ENCODE data around the gene CKS2.
"Not testable (repeated sequence)": the region's sequence is repeated elsewhere in the genome, so short reads cannot be mapped to it uniquely, and the experiment has no call there.

Gene CKS2

DNA sequence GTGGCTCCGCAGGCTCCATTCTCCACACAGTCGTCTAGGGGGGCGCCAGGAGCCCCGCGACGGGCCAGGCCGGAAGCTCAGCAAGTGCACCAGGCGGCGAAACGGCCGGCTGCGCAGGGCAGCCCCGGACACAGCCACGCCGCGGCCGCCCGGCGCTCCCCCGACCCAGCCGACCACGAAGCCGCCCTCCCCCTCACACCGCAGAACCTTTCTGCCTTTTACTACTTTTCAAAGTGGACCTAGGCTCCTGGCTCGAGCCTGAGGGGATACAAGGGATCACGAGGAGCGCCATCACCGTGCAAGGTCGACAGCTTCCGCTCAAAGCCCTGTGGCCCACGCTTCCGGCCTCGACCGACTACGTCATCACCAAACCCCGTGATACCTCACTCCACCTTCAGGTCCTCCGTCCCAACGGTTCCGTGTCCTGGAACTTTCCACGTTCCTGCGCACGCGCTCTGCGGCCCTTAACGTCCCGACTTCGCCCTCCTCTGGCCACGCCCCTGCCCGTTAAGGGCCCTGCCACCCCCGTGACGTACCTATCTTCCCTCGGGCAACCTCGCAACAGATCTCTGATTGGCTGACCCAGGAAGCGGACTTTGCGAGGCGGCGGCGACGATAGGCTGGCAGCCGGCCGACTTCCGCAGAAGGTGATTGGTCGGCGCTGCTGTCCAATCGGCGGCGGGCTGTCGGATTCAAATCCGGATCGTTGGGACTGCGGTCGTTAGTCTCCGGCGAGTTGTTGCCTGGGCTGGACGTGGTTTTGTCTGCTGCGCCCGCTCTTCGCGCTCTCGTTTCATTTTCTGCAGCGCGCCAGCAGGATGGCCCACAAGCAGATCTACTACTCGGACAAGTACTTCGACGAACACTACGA lies at the start of gene CKS2:
CKS2 (plus strand) TSS at position 721 of the 871 bp plus-strand sequence; CDS start at position 819, 98 bp downstream.
- TF ChIP-seq, protein P1, sequence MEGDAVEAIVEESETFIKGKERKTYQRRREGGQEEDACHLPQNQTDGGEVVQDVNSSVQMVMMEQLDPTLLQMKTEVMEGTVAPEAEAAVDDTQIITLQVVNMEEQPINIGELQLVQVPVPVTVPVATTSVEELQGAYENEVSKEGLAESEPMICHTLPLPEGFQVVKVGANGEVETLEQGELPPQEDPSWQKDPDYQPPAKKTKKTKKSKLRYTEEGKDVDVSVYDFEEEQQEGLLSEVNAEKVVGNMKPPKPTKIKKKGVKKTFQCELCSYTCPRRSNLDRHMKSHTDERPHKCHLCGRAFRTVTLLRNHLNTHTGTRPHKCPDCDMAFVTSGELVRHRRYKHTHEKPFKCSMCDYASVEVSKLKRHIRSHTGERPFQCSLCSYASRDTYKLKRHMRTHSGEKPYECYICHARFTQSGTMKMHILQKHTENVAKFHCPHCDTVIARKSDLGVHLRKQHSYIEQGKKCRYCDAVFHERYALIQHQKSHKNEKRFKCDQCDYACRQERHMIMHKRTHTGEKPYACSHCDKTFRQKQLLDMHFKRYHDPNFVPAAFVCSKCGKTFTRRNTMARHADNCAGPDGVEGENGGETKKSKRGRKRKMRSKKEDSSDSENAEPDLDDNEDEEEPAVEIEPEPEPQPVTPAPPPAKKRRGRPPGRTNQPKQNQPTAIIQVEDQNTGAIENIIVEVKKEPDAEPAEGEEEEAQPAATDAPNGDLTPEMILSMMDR (IDR thresholded peaks at IDR 0.05; ENCODE audit: borderline replicate concordance, control extremely low read depth, extremely low read depth, insufficient read depth, missing control alignments), result no peak
- DNase-seq (ENCODE audit: low spot score), result peak; percentile 98
- in situ Hi-C loops (cut with MboI; ENCODE audit: low sequenced_read_pairs, unreplicated experiment), result no loop called here

DNA sequence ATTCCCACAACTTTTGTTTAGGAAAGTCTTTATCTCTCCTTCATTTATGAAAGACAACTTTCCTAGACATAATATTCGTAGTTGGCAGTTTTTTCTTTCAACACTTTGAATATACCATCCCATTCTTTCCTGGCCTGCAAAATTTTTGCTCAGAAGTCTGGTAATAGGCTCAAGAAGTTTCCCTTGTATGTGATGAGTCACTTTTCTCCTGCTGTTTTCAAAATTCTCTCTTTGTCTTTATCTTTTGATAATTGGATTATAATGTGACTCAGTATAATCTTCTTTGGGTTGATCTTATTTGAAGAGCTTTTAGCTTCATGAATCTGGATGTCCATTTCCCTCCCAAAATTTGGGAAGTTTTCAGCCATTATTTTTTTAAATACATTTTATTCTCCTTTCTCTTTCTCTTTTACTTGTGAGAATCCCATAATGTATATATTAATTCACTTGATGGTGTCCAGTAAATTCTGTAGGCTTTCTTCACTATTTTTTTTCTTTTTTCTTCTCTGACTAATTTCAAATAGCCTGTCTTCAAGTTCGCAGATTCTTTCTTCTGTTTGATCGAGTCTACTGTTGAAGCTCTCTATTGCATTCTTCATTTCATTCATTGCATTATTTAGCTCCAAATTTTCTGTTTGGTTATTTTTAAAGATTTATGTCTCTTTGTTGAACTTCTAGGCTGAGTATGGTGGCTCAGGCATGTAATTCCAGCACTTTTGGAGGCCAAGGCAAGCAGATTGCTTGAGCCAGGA lies 37.3 kb upstream of the CKS2 start:
- DNase-seq (ENCODE audit: low spot score), result no peak
- TF ChIP-seq, protein P1 (IDR thresholded peaks at IDR 0.05; ENCODE audit: borderline replicate concordance, control extremely low read depth, extremely low read depth, insufficient read depth, missing control alignments), result no peak
- in situ Hi-C loops (cut with MboI; ENCODE audit: low sequenced_read_pairs, unreplicated experiment), result loop anchor here (10.0 kb wide), 1 partner anchor 79 kb away; no protein-coding TSS in a partner anchor

DNA sequence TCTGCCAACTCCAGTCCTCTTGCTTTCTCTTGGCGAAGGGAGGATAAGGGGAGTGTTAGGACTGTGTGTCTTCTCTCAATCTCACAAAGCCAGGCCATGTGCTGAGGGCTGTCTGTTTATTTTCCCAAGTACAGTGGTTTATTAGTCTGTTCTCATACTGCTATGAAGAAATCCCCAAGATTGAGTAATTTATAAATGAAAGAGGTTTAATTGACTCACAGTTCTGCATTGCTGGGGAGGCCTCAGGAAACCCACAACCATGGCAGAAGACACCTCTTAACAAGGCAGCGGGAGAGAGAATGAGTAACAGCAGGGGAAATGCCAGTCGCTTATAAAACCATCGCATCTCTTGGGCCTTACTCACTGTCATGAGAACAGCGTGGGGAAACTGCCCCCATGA lies 36.2 kb upstream of the CKS2 start:
- in situ Hi-C loops (cut with MboI; ENCODE audit: low sequenced_read_pairs, unreplicated experiment), result loop anchor here (10.0 kb wide), 1 partner anchor 80 kb away; no protein-coding TSS in a partner anchor
- TF ChIP-seq, protein P1 (IDR thresholded peaks at IDR 0.05; ENCODE audit: borderline replicate concordance, control extremely low read depth, extremely low read depth, insufficient read depth, missing control alignments), result no peak
- DNase-seq (ENCODE audit: low spot score), result no peak

DNA sequence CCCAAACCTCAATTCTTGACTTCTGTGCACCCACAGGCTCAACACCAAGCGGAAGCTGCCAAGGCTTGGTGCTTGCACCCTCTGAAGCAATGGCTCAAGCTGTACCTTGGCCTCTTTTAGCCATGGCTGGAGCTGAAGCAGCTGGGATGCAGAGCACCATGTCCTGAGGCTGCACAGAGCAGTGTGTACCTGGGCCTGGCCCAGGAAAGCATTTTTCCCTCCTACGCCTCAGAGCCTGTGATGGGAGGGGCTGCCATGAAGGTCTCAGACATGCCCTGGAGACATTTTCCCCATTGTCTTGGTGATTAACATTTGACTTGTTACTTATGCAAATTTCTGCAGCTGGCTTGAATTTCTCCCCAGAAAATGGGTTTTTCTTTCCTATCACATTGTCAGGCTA lies 35.0 kb upstream of the CKS2 start:
- in situ Hi-C loops (cut with MboI; ENCODE audit: low sequenced_read_pairs, unreplicated experiment), result loop anchor here (10.0 kb wide), 1 partner anchor 81 kb away; no protein-coding TSS in a partner anchor

DNA sequence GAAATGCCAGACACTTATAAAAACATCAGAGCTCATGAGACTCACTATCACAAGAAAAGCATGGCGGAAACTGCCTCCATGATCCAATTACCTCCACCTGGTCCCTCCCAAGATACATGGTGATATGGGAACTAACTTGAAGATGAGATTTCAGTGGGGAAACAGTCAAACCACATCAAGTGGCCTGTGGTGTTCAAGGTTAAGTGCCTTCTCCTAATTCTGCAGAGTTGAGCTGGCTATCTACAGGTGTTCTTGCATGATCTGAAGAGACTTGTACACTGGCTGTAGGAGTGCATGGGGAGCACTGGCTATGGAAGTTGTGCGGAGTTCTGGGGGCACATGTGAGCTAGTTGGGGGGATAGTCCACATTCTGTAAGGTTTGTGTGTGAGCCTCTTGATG lies 34.0 kb upstream of the CKS2 start:
- no peak for DNase-seq (ENCODE audit: low spot score)
- in situ Hi-C loops (cut with MboI; ENCODE audit: low sequenced_read_pairs, unreplicated experiment), result loop anchor here (10.0 kb wide), 1 partner anchor 82 kb away; no protein-coding TSS in a partner anchor
- TF ChIP-seq, protein P1 (IDR thresholded peaks at IDR 0.05; ENCODE audit: borderline replicate concordance, control extremely low read depth, extremely low read depth, insufficient read depth, missing control alignments), result no peak

More for the DNA sequence above, 35.0 kb upstream of the CKS2 start:
- not testable (repeated sequence) for DNase-seq (ENCODE audit: low spot score)

DNA sequence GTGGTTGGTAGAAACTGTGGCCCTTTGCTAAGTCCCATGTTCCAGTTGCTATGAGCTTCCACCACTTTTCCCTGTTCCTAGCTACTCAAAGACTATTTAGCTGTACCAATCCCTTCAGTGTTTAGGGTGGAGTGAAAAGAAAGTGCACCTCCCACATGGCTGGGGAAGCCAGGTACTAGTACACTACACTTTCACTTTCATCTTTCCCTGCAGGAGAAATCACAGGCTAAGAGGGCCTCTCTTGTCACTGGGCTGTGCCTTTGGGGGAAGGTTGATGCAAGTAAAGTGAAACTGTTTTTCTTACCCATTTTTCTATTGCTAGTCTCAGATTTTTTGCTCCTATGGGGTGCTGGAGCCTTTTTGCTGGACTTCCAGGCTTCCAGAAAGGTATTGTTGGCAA lies 33.5 kb upstream of the CKS2 start:
- TF ChIP-seq, protein P1 (IDR thresholded peaks at IDR 0.05; ENCODE audit: borderline replicate concordance, control extremely low read depth, extremely low read depth, insufficient read depth, missing control alignments), result no peak
- no peak for DNase-seq (ENCODE audit: low spot score)
- in situ Hi-C loops (cut with MboI; ENCODE audit: low sequenced_read_pairs, unreplicated experiment), result loop anchor here (10.0 kb wide), 1 partner anchor 83 kb away; no protein-coding TSS in a partner anchor
